Adipose tissue (tissue), 3 donors: ENCODE data around the gene BRDT. TPM values are rescaled to one million over a fixed set of nuclear protein-coding genes. Genes with fewer than 3 reads are reported as not detected.

Experiments
- H3K27ac ChIP-seq: one replicate; pipeline ENCODE4 v1.5.1; 2013; ENCODE audit warnings: low read depth, low read length
- WGBS, 3 donors: extraction: QIAGEN DNeasy Blood & Tissue Kit; methylation state at CpG; one replicate each; pipeline ENCODE4 v1.1.7; 2013; 5-methylcytosine and 5-hydroxymethylcytosine counted together
- polyA plus RNA-seq, 3 donors: library from polyadenylated mRNA; stranded (reverse); fragments of 200-250 nt; gene quantifications; one replicate each; pipeline ENCODE4 v1.2.3, GENCODE V29; 2013
- donor health status: healthy with polysubstance abuse.
- donor health status: Bipolar disorder and iron deficiency.
- donor health status: healthy.

The BRDT gene
- polyA plus RNA-seq, 3 donors, result not detected

GRCh38 chr1:92043621-92044020 lies 94.4 kb downstream of the BRDT start:
- no peak overlapping the region for H3K27ac ChIP-seq
- 74 to 82% (median 76%) methylated on average over 5 of the region's 5 CpGs for WGBS, 3 donors

DNA sequence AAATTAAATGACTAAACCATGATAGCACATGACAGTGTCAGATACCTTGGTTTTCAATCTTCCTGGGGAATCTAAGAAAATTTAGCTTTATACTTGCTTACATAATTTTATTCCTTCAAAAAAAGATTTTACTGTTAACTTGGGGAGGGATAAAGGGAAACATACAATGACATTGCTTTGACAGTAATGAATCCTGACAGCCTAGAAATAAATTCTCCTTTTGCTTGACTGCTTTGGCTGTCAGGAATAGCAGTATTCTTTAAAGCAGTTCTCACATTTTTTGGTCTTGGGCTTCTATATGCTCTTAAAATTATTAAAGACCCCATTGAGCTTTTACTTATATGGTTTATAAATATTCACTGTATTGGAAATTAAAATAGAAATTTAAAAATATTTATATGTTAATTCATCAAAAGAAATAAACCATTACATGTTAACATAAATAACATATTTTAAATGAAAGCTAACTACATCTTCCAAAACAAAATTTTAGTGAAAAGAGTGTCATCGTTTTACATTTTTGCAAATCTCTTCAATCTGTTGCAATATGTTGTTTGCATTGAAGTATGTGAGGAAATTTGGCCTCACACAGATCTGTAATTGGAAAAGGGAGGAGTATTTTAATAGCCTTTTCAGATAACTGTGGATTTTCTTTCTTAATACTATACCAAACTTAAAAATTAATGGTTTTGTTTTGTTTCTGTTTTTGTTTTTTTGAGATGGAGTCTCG lies 96.7 kb downstream of the BRDT start:
- WGBS, 3 donors, result 68 to 90% (median 87%) methylated on average over 2 of the region's 2 CpGs
- H3K27ac ChIP-seq, result no peak overlapping the region

DNA sequence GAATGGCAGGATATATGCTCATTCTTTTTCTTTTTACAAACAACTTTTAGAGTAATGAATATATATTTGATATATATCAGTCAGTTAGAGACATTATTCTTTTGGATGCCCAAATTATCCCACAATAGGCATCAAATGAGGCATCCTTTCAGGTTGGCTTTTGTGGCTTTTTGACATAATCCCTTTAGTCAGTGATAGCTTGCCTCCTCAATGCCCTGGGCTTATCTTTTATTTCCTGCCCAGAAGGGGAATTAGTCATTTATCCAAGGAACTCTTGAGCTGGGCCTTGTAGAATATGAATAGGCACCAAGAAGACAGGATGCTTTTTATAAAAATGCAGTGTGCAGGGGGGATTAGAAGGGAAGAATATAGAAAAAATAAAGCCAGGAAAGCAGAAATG lies 102.7 kb downstream of the BRDT start:
- no peak overlapping the region for H3K27ac ChIP-seq

Other genes with a start within 250 kb of the BRDT start
- 10 to 100 TPM; 15.2 to 71.2 (median 43.4) TPM for gene TGFBR3, start 63.2 kb upstream of the BRDT start, polyA plus RNA-seq
- gene EPHX4, start 80.6 kb downstream of the BRDT start, polyA plus RNA-seq, result under 1 TPM in 2 of 3 donors, not detected in 1; 0.06 to 0.24 TPM
- gene SETSIP, start 126.0 kb downstream of the BRDT start, polyA plus RNA-seq, result not detected
- gene BTBD8, start 130.9 kb downstream of the BRDT start, polyA plus RNA-seq, result 1 to 10 TPM in 2 of 3 donors, under 1 TPM in 1; 0.82 to 5.1 (median 1.3) TPM